ENCODE measurements around the gene PTPN21. TPM values are rescaled to one million over a fixed set of nuclear protein-coding genes. Genes with fewer than 3 reads are reported as not detected.

The PTPN21 gene
- total RNA-seq, 1 donor from 2014 or later: 10.1 TPM

DNA sequence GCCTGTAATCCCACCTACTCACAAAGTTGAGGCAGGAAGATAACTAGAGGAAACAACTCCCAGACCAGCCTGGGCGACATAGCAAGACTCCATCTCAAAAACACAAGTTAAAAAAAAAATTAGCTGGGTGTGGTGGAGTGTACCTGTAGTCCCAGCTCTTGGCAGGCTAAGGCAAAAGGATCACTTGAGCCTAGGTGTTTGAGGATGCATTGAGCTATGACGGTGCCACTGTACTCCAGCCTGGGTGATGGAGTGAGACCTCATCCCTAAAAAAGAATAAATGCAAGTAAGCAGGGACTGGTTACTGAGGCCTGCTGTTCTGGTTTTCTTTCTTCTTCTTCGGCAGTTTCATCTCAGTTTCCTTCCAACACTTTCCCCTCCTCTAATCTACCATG, 7.4 kb downstream of the PTPN21 start:
- no peak for TF ChIP-seq EZH2phosphoT487 (IDR thresholded peaks at IDR 0.05)
- TF ChIP-seq EZH2 (IDR thresholded peaks at IDR 0.05): no peak
- TF ChIP-seq, protein P1, sequence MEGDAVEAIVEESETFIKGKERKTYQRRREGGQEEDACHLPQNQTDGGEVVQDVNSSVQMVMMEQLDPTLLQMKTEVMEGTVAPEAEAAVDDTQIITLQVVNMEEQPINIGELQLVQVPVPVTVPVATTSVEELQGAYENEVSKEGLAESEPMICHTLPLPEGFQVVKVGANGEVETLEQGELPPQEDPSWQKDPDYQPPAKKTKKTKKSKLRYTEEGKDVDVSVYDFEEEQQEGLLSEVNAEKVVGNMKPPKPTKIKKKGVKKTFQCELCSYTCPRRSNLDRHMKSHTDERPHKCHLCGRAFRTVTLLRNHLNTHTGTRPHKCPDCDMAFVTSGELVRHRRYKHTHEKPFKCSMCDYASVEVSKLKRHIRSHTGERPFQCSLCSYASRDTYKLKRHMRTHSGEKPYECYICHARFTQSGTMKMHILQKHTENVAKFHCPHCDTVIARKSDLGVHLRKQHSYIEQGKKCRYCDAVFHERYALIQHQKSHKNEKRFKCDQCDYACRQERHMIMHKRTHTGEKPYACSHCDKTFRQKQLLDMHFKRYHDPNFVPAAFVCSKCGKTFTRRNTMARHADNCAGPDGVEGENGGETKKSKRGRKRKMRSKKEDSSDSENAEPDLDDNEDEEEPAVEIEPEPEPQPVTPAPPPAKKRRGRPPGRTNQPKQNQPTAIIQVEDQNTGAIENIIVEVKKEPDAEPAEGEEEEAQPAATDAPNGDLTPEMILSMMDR (IDR thresholded peaks at IDR 0.05): no peak
- no peaks in the 10 kb centered on the region for H3K27me3 ChIP-seq
- no peak overlapping the region for H3K4me3 ChIP-seq
- H3F3A ChIP-seq (ENCODE audit: low read depth): no peaks in the 10 kb centered on the region
- Mint-ChIP-seq H3K9me3 (no peaks in the 10 kb centered on the region), H3K27me3 (ENCODE audit: insufficient read depth, low read depth) (peaks cover 3% of the 10 kb centered on the region), H3K4me1 (no peaks in the 10 kb centered on the region), H3K4me3 (no peak overlapping the region), H3K27ac (no peak overlapping the region), H3K36me3 (peaks cover 33% of the 10 kb centered on the region)
- no peaks in the 10 kb centered on the region for H3K9me3 ChIP-seq (ENCODE audit: low read depth)
- no peak overlapping the region for H2AFZ ChIP-seq (replicated peaks)
- H3K79me2 ChIP-seq (ENCODE audit: low read depth): peaks cover 57% of the 10 kb centered on the region
- H3K4me1 ChIP-seq: no peaks in the 10 kb centered on the region
- peaks cover 6% of the 10 kb centered on the region for H3K36me3 ChIP-seq
- H3K27ac ChIP-seq: no peak overlapping the region
- H4K20me1 ChIP-seq (ENCODE audit: low read depth): no peaks in the 10 kb centered on the region
- no peak for DNase-seq (ENCODE audit: low spot score)
- H3K9ac ChIP-seq: no peak overlapping the region
- no peak overlapping the region for H3K4me2 ChIP-seq

DNA sequence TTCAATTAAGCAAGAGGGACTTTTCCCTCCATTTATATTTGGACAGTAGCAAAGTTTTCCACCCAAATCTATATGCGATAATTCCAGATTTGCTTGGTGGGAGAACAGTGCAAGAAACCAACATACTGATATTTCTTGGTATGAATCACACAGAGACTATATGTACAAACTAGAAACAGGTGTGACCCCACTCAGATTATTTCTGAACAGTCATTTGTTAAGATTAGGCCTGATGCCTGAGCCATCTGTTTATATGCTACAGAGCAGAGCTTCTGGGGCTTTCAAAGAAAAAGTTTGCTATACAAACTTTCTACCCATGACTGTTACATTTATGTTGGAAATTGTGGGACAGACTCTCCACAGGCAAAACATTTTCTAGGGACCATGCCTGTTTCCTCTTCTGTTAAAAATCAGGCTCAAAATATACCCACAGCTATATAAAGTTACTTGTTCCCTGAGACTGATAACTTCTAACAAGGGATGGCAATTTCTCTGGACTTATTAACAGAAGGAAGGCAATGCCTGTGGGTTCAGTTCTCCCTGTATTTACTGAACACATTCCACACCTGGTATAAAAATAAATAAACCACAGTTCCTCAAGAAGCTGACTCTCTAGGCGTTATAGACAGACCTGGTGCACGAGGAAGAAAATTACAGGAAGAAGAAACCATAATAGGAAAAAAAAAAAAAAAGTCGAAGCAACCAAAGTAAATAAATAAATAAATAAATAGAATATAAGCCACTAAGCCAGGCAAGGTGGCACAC, 8.0 kb downstream of the PTPN21 start:
- Mint-ChIP-seq H3K9me3 (no peaks in the 10 kb centered on the region), H3K36me3 (peaks cover 34% of the 10 kb centered on the region), H3K4me3 (no peak overlapping the region), H3K4me1 (no peaks in the 10 kb centered on the region), H3K27me3 (ENCODE audit: insufficient read depth, low read depth) (peaks cover 3% of the 10 kb centered on the region), H3K27ac (no peak overlapping the region)
- Histone ChIP-seq H3K4me1 (no peaks in the 10 kb centered on the region), H3K9ac (no peak overlapping the region), H2AFZ (replicated peaks) (no peak overlapping the region), H3K27me3 (no peaks in the 10 kb centered on the region), H3K9me3 (ENCODE audit: low read depth) (no peaks in the 10 kb centered on the region), H3F3A (ENCODE audit: low read depth) (no peaks in the 10 kb centered on the region), H4K20me1 (ENCODE audit: low read depth) (no peaks in the 10 kb centered on the region), H3K4me2 (no peak overlapping the region), H3K79me2 (ENCODE audit: low read depth) (peaks cover 57% of the 10 kb centered on the region), H3K36me3 (peaks cover 6% of the 10 kb centered on the region), H3K4me3 (no peak overlapping the region), H3K27ac (no peak overlapping the region)
- DNase-seq (ENCODE audit: low spot score): no peak
- TF ChIP-seq EZH2phosphoT487 (IDR thresholded peaks at IDR 0.05): no peak
- TF ChIP-seq, protein P1 (IDR thresholded peaks at IDR 0.05): no peak

DNA sequence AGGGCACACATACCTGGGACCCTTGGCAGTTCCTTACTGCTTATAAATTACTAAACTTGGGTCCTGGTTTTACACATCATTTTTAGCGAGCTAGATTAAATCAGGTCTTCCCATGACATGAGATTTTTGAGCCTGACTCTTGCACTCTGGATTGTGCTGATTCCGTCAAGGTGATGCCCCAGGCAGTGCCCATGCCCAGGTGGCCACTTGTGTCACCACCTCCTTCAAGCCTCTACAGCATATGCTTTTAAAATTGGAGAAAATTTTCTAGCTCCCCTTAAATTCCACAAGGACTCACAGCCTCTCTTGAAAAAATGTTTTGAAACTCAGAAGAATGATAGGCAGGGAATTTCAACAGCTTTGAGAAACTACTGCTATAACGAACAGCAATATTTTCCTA, 9.6 kb downstream of the PTPN21 start:
- Histone ChIP-seq H4K20me1 (ENCODE audit: low read depth) (peaks cover 2% of the 10 kb centered on the region), H3K9me3 (ENCODE audit: low read depth) (no peaks in the 10 kb centered on the region), H3K4me1 (no peaks in the 10 kb centered on the region), H2AFZ (replicated peaks) (no peak overlapping the region), H3K27me3 (no peaks in the 10 kb centered on the region), H3K36me3 (peaks cover 6% of the 10 kb centered on the region), H3K9ac (no peak overlapping the region), H3K79me2 (ENCODE audit: low read depth) (peaks cover 55% of the 10 kb centered on the region), H3K27ac (no peak overlapping the region), H3F3A (ENCODE audit: low read depth) (no peaks in the 10 kb centered on the region), H3K4me2 (no peak overlapping the region), H3K4me3 (no peak overlapping the region)
- Mint-ChIP-seq H3K27ac (no peak overlapping the region), H3K9me3 (no peaks in the 10 kb centered on the region), H3K4me1 (no peaks in the 10 kb centered on the region), H3K27me3 (ENCODE audit: insufficient read depth, low read depth) (peaks cover 3% of the 10 kb centered on the region), H3K36me3 (peaks cover 31% of the 10 kb centered on the region), H3K4me3 (no peak overlapping the region)
- TF ChIP-seq EZH2 (IDR thresholded peaks at IDR 0.05) (no peak), EZH2phosphoT487 (IDR thresholded peaks at IDR 0.05) (no peak)
- TF ChIP-seq, protein P1 (IDR thresholded peaks at IDR 0.05): no peak
- no peak for DNase-seq (ENCODE audit: low spot score)

All from neural progenitor cell (in vitro differentiated cells).